Lung (tissue), 12 donors: ENCODE data around the gene PRKD2. TPM values are rescaled to one million over a fixed set of nuclear protein-coding genes. Genes with fewer than 3 reads are reported as not detected.

ENCODE experiments used
- ATAC-seq: fragments of 200-7000 bp; cut with Tn5 transposase; one replicate; pipeline ENCODE4 v1.9.1; 2020; ENCODE audit warnings: moderate number of reproducible peaks; ENCODE audit not compliant: insufficient read depth, low FRiP score
- DNase-seq, 3 donors: peaks; one replicate each; pipeline ENCODE4 v3.0.0-alpha.2; 2013 to 2017
- H3K27ac ChIP-seq, 2 donors: one replicate each; pipeline ENCODE4 v1.5.1; 2013; ENCODE audit warnings: mild to moderate bottlenecking in 2 of 2, moderate library complexity in 2 of 2, control low read depth in 1 of 2, inconsistent platforms in 1 of 2, low read depth in 1 of 2, low read length in 1 of 2
- H3K27me3 ChIP-seq, 3 donors: one replicate each; pipeline ENCODE4 v1.5.1; 2013; ENCODE audit warnings: low read length in 2 of 3; ENCODE audit not compliant: control insufficient read depth in 3 of 3, insufficient read depth in 3 of 3
- H3K36me3 ChIP-seq, 4 donors: one replicate each; pipeline ENCODE4 v1.5.1; 2013; ENCODE audit warnings: low read length in 4 of 4, mild to moderate bottlenecking in 1 of 4, moderate library complexity in 1 of 4; ENCODE audit not compliant: control insufficient read depth in 4 of 4, insufficient read depth in 4 of 4
- H3K4me1 ChIP-seq, 5 donors: one replicate each; pipeline ENCODE4 v1.5.1; 2013; ENCODE audit warnings: low read length in 5 of 5, mild to moderate bottlenecking in 2 of 5, moderate library complexity in 1 of 5; ENCODE audit not compliant: control insufficient read depth in 5 of 5, insufficient read depth in 5 of 5
- H3K4me3 ChIP-seq: one replicate; pipeline ENCODE4 v1.5.1; 2013; ENCODE audit warnings: mild to moderate bottlenecking, control low read depth, moderate library complexity
- H3K9ac ChIP-seq, 2 donors: one replicate each; pipeline ENCODE4 v1.5.1; 2013; ENCODE audit warnings: low read length in 2 of 2, control low read depth in 1 of 2; ENCODE audit not compliant: insufficient read depth in 1 of 2
- H3K9me3 ChIP-seq, 4 donors: one replicate each; pipeline ENCODE4 v1.5.1; 2013; ENCODE audit warnings: low read length in 3 of 4, mild to moderate bottlenecking in 1 of 4, moderate library complexity in 1 of 4; ENCODE audit not compliant: control insufficient read depth in 4 of 4, insufficient read depth in 3 of 4
- CTCF ChIP-seq: IDR thresholded peaks from 2 replicates; pipeline ENCODE4 v1.5.1; 2012; ENCODE audit warnings: mild to moderate bottlenecking; ENCODE audit errors: control extremely low read depth, extremely low read depth
- WGBS, 2 donors: extraction: QIAGEN DNeasy Blood & Tissue Kit; methylation state at CpG; one replicate each; pipeline ENCODE4 v1.1.7; 2013; 5-methylcytosine and 5-hydroxymethylcytosine counted together
- polyA plus RNA-seq, 2 donors: library from polyadenylated mRNA; stranded (reverse); fragments of 200-250 nt; gene quantifications; one replicate each; pipeline ENCODE4 v1.2.1, GENCODE V29; 2013
- total RNA-seq, 2 donors: library from RNA; depleted of rRNA in 1 of 2; stranded (reverse); fragments of >200 nt in 1 of 2; gene quantifications; one replicate each; pipeline ENCODE4 v1.2.1, GENCODE V29; 2014 to 2021
- donor health status: control.
- donor health status: control.
- donor health status: Bipolar disorder and iron deficiency.
- donor health status: healthy.
- donor health status: DM: yes; HTN: yes; CAD: no.

The PRKD2 gene
- total and polyA plus RNA-seq, 4 donors, result 35.5 to 56.2 (median 45.1) TPM

GRCh38 chr19:46689358-46689757 lies 27.6 kb downstream of the PRKD2 start:
- ATAC-seq (no peak), DNase-seq (no peak)
- H3K4me1 ChIP-seq, result no peaks in the 10 kb centered on the region
- H3K36me3 ChIP-seq, result peaks cover 14 to 65% (median 59%) of the 10 kb centered on the region in 4 donors
- H3K27me3 ChIP-seq, result no peaks in the 10 kb centered on the region
- H3K27ac ChIP-seq, result no peak overlapping the region
- H3K4me3 ChIP-seq, result no peak overlapping the region
- WGBS, 2 donors, result 96% methylated on average over 14 of the region's 14 CpGs
- no peak for TF ChIP-seq CTCF
- no peaks in the 10 kb centered on the region for H3K9me3 ChIP-seq
- no peak overlapping the region for H3K9ac ChIP-seq

- H3K27ac ChIP-seq, result no peak overlapping the region
- no peaks in the 10 kb centered on the region for H3K9me3 ChIP-seq
- H3K36me3 ChIP-seq, result peaks cover 17 to 55% (median 45%) of the 10 kb centered on the region in 4 donors
- no peak for ATAC-seq
- no peaks in the 10 kb centered on the region for H3K27me3 ChIP-seq
- no peaks in the 10 kb centered on the region for H3K4me1 ChIP-seq
- DNase-seq, result no peak
- H3K4me3 ChIP-seq, result no peak overlapping the region
- no peak for TF ChIP-seq CTCF
- no peak overlapping the region for H3K9ac ChIP-seq
- 94 to 98% methylated on average over 6 of the region's 6 CpGs for WGBS, 2 donors
Measured at GRCh38 chr19:46687438-46688145, 29.3 kb downstream of the PRKD2 start.

GRCh38 chr19:46685189-46685588 lies 31.7 kb downstream of the PRKD2 start:
- H3K27me3 ChIP-seq, result no peaks in the 10 kb centered on the region
- TF ChIP-seq CTCF, result no peak
- DNase-seq (no peak), ATAC-seq (no peak)
- no peaks in the 10 kb centered on the region for H3K9me3 ChIP-seq
- no peak overlapping the region for H3K27ac ChIP-seq
- H3K4me1 ChIP-seq, result no peaks in the 10 kb centered on the region
- no peak overlapping the region for H3K4me3 ChIP-seq
- H3K9ac ChIP-seq, result no peak overlapping the region
- 60 to 85% methylated on average over 3 of the region's 3 CpGs for WGBS, 2 donors
- peaks cover 15 to 40% (median 25%) of the 10 kb centered on the region in 4 donors for H3K36me3 ChIP-seq
